GM21360 (cell line): ENCODE results near the gene MAGEA9B.
A peak's percentile ranks its signal among the peaks of the same experiment; 100 is the strongest.
"Not testable (repeated sequence)": the region's sequence is repeated elsewhere in the genome, so short reads cannot be mapped to it uniquely, and the experiment has no call there.

Experiments used
- ATAC-seq: cut with Tn5 transposase; IDR thresholded peaks from one replicate; pipeline ENCODE4 v1.9.1; 2021; ENCODE audit warnings: mild to moderate bottlenecking, moderate library complexity; ENCODE audit not compliant: unreplicated experiment

MAGEA9B gene, protein sequence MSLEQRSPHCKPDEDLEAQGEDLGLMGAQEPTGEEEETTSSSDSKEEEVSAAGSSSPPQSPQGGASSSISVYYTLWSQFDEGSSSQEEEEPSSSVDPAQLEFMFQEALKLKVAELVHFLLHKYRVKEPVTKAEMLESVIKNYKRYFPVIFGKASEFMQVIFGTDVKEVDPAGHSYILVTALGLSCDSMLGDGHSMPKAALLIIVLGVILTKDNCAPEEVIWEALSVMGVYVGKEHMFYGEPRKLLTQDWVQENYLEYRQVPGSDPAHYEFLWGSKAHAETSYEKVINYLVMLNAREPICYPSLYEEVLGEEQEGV

DNA sequence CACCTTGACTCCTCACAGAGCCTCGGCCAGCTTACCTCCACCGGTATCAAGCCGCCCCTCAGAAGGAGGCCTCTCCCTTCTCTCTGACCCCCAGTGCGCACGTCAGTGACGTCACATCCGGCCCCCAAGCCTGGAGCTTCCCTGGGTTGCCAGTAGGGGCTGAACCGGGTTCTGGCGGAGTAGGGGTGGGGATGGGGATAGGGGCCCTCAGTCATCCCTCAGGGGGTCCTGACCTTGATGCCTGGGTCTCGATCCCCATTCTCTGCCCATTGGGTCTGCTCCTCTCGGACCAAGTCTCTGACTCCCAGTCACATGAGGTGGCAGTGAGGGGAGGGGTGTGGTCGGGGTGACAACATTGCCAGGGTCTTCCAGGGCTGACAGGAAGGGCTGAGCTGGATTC is at the start of gene MAGEA9B:
Gene MAGEA9B, minus strand, starts transcription at position 101 of the 400 bp plus-strand sequence. CDS start 4,280 bp downstream, outside the sequence.
- not testable (repeated sequence) for ATAC-seq

DNA sequence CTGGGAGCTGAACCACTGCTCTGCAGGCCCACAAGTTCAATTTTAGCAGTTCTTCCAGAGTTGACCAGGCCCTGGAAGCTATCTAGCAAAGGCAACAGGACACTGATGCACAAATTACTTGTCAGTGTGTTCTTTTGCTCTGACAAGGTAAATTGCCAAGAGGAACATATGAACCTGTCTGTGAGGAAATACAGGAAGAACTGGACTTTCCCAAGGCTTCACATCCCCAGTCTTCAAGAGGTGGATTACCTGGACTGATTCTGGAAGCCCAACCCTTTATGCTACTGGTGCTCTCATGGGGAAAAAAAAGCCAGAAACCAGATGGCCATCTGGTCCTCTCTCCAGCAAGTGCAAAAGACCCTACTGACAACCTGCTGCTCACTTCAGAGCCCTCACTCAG is 46.3 kb upstream of the MAGEA9B start:
- ATAC-seq = no peak

DNA sequence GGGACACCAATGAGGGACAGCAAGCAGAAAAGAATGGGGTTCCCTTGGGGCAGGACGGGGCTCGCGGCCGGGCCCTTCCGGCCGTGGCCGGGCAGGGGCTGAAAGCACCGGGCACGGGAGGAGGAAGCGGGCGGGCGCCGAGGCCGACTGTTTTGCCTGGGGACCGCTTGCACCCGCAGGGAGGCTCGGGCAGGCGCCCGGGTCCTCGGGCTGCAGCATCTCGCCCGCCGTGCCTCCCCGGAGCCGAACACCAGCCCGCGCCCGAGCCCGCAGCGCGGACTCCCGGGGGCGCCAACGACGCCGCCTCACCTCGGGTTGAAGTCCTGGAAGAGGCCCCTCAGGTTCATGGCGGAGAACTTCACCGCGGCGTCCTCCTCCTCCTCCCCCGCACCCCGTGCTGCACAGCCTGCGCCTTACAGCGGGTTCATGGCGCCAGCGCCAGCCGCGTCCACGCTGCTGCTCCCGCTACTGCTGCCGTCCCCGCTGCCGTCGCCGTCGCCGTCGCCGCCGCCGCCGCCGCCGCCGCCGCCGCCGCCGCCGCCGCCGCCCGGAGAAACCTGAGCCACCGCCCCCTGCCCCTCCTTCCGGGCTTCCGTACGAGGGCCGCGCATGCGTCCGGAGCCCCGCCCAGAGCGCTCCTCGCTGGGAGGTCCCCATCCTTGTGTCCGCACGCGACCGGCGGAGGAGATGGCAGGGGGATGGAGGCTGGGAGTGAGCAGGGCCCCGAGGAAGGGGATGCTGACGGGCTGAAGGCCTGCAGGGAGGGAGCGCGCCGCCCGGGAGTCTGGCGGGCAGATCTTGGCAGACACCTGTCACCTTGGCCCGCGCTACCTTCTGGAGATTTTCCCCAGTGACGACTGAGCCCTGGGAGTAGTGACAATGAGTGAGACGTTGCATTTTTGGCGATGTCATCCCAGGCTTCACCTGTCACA is 44.2 kb upstream of the MAGEA9B start, which contains the start of gene TMEM185A:
Gene TMEM185A, minus strand, starts transcription at position 559 of the 932 bp plus-strand sequence. Its CDS starts 212 bp downstream, at position 347.
- ATAC-seq = peak; percentile 88

DNA sequence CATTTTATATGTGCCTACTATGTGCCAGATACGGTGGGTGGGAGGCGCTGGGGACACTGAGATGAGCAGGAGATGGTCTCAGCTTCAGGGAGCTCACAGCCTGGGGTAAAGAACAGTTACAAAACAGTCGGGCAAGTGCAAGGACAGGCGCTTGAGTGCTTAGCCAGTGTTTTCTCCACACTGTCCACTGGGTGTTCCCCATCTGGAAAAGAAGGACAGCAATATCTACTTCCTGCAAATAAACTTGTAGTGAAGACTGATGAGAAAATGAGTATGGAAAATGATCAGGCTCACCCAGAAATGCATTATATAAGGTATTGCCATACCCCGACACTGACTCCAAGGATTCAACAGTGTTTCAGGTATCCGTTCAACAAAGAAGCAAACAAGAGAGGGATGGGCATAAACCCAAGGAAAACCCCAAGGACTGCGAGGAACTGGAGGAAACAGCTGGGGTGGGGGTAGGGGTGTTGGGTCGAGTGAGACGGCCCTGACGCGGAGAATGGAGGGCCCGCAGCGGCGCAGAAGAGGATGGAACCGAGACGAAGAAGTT is 43.5 kb upstream of the MAGEA9B start:
- ATAC-seq = no peak

DNA sequence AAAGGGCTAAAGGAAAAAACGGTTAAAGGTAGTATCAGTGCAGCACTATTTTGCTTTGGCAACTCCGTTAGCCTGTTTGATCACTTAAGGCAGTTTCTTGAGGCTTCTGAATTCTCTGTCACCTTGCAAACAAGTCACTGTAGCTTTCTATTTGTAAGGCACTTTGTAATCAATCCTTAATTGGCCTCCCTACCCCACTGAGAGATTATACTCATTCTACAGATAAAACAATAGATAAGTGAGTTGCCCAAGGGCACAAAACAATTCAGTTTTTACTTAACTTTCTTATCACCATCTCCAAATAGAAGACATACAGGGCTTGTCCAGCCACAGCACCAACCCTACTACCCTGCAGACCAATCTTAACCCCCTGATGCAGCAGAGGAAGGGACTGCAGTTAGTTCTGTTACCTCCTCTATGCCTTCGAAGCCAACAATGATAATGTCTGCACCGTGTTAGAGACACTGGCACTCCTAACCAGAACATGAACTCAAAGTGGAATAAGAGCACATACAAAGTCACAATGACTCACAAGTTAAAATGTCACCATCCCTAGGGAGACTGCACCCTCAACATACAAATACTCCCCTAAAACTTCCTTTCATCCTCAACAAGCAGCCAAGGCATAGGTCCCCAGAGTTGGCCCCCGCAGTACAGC is 42.6 kb upstream of the MAGEA9B start:
- ATAC-seq = no peak

DNA sequence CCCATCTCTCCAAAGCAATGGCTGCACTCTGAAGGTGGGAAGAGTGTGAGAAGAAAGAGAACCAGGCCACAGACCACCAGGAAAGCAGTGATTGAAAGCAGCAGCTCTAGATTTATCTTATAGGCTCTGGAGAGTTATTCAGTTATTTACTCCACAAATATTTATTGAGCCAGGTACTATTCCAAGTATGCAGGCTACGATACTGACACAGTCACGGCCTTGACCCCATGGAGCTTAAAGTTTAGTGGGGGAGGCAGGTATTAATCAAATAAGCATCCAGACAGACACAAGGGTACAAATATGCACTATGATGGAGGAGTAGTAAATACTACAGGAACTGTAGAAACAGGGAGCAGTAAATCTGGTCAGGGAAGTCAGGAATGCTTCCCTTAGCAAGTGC is 41.5 kb upstream of the MAGEA9B start:
- no peak for ATAC-seq

DNA sequence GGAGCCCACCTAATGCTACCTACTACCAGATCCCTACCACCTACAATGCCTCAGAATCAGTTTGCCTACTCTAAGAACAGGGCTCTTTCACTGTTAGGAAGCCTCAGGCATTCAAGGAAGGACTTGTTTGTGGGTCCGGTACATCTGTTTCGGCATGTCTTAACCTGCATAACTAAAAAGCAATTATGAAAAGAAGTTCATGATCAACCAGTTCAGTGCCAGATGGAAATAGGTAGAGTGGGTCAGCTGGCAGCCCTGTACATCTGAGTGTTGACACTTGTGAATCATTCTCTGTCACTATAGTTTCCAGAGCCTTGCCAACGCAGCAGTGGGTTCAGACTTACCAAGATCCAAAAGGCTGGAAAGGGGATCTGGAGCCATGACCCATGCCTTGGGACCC is 41.0 kb upstream of the MAGEA9B start:
- no peak for ATAC-seq

DNA sequence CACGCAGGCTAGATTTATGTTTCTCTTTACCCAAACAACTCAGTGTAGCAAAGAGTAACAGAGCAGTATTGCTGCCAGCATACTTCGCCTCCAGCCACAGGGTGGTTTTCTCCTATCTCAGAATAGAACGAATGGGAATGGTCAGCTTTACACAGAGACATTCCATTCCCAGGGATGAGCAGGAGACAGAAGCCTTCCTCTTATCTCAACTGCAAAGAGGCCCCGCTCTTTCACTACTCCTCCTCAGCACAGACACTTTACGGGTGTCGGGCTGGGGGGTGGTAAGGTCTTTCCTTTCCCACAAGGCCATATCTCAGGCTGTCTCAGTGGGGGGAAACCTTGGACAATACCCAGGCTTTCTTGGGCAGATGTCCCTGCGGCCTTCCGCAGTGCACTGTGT is 39.6 kb upstream of the MAGEA9B start:
- ATAC-seq = not testable (repeated sequence)

DNA sequence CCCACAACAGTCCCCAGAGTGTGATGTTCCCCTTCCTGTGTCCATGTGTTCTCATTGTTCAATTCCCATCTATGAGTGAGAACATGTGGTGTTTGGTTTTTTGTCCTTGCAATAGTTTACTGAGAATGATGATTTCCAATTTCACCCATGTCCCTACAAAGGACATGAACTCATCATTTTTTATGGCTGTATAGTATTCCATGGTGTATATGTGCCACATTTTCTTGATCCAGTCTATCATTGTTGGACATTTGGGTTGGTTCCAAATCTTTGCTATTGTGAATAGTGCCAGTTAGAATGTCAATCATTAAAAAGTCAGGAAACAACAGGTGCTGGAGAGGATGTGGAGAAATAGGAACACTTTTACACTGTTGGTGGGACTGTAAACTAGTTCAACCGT is 32.4 kb upstream of the MAGEA9B start:
- not testable (repeated sequence) for ATAC-seq

DNA sequence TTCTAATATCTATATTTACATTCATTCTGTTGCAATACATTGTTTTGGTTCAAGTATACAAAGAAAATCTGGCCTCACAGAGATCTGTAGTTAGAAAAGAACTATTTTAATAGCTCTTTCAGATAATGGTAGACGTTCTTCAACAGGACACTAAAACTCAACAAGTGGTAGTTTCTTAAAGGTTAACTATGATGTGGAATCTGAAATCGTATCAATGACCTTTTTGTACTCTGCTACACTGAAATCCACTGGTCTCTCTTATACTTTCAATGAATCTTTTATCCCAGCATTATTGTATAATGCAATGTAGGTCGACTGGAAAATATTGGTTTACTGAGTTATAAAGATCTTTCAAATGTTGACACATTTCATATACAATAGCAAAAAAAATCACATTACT is 31.6 kb upstream of the MAGEA9B start:
- no peak for ATAC-seq

DNA sequence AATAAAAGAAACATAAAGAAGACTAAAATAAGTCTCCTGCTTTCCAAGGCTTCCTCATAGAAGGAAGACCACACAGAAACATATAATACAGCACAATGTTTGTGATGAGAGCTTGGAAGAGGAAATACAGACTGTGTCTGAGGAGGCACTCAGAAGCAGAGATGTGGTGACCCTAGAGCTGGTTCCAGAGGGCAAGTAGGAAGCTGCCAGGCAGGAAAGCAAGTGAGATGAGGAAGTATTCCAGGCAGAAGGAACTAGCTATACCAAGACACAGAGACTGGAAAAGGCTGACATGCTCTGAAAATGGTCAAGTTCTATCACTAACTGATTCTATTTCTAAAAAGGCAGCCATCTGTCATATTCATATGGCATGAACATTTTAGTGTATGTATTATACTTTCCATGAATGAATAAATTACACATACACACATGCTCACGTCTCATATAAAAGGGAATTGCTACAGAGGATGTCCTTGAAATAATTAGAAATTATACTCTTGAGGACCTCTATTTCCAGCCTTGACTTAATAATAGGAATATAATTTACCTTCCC is 24.4 kb upstream of the MAGEA9B start:
- no peak for ATAC-seq

DNA sequence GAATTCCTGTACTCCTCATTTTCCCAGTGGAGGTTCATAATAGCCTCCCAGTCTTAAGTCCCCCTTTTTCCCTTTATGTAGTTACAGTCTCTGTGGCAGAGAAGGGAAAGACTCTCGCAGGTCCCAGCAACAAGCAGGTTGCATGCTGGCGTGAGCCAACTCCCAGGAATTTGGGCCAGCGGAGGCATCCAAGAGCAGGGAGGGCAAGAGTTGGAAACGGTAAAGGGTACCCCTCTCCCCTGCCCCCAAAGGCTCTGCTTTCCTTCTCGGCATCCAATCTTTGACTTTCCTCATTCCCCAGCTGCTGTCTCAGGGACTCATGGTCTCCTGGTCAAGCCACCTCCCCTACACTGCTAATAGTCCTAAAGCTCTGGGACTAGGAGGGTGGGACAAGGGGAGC is 23.3 kb upstream of the MAGEA9B start:
- ATAC-seq = no peak

DNA sequence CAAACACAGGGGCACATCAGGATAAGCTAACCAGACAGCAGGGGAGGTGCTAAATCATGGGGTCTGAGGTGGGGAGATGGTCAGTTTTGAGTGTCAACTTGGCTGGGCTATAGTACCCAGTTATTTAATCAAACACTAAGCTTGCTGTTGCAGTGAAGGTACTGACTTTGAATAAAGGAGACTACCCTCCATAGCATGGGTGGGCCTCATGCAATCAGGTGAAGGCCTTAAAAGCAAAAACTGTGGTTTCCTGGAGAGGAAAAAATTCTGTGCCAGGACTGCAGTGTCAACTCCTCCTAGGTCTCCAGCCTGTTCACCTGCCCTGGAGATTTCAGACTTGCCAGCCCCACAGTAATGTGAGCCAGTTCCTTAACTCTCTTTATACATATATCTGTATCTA is 20.4 kb upstream of the MAGEA9B start:
- no peak for ATAC-seq

DNA sequence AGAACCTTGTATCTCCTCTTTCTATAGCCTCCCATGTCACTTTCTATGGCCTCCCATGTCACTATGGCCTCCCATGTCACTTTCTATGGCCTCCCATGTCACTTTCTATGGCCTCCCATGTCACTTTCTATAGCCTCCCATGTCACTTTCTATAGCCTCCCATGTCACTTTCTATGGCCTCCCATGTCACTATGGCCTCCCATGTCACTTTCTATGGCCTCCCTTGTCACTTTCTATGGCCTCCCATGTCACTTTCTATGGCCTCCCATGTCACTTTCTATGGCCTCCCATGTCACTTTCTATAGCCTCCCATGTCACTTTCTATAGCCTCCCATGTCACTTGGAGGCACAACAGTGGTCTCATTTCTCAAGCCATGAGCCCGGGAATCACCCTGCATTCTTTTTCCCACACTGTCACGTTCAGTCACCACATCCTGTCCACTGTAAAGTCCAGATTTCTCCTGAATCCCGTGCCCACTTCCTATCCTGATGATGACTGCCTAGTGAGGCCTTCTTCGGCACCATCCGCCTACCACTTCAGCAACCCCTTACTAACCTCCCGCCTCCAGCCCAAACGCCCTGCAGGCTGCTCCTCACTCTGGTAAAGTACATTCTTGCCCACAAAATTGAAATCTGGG is 18.1 kb upstream of the MAGEA9B start:
- ATAC-seq = not testable (repeated sequence)

DNA sequence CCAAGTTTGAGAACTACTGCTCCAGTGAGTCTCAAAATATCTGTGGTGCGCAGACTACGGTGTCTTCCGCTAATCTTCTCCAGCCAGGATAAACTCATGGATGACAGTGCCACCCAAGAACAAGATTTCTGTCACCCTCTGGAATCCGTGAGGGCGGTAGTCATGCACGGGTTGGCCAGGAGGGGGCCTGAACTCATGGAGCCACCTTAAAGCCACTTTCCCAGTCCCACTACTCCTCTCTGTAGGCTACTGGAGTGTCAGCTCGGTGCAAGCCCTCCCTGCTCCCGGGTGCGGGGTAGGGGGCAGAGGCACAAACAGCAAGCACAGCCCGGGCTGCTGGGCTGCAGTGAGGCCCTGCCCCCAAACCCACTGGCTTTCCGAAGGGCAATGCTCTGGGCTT is 11.3 kb upstream of the MAGEA9B start:
- ATAC-seq = not testable (repeated sequence)

DNA sequence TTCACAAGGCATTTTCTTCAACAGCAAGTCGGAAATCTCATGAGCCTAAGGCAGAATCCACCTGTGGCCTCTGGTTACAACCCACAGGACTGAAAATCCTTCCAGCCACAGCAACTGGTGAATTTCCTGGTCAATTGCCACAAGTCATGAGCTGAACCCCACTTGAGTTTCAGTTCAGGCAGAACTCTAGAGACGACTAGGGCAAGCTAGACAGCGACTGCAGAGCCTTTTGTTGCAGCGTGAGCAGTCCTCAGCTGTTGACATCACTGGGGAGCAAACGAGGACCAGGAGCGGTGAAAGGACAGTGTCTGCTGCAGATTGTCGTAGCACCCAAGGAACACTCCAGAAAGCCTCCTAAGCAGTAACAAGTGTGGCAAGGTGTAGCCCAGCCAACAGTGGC is 8.7 kb upstream of the MAGEA9B start:
- not testable (repeated sequence) for ATAC-seq

DNA sequence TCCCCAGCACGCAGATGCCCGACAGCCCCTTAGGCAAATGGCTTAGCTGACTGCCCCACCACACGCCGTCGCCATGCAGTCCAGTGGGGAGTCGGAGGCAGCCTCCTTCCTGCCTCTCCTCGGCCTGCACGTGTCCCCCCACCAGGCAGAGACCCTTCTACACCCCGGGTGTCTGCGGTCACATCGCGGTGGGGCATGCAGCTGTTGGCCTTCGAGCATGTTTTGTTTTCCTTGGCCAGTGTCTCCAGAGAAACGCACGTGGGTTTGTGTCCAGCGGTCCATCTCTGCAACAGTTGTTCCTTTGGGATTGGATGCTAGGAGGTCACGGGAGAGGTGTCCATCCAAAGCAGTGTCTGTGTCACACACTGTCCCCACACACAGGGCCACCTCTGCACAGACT is 8.0 kb upstream of the MAGEA9B start, which contains the start of gene HSFX2:
Gene HSFX2, minus strand, starts transcription at position 101 of the 400 bp plus-strand sequence. CDS start 614 bp downstream, outside the sequence.
- ATAC-seq = not testable (repeated sequence)

DNA sequence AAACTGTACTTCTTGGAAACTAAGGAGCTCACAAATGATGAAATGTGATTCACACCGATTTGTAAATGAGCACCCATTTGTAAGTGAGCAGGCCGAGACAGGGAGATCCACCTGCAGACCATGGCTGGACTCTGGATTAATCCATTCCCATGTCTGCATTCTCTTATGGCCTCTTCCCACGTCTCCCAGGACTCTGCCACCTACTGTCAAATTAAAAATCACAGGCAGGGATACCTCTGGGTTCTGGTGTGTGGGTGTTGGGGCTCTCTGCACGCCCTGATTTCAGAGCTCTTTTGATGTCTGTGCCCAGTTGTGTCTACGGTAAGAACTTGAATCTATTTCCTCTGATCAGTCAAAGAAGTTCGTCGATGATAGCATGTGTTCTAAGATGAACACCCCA is 3.7 kb upstream of the MAGEA9B start:
- not testable (repeated sequence) for ATAC-seq

DNA sequence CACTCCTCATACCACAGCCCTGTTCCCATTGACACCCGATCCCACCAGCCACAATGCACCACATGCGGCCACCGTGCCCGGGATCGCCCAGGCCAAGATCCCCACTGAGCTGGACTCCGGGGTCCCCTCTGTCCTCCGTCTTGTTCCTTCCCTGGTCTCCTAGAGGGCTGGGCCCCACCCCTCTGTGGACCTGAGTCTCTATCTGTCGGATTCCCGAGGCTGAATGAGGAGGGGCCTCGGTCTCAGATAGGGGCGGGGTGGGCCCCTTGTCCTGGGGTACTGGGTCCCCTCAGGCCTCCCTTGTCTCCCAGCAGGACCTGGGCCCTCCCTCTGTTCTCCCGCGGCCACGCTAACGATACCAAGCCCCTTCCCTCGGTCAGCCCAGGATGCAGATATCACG is 1.6 kb downstream of the MAGEA9B start:
- not testable (repeated sequence) for ATAC-seq

DNA sequence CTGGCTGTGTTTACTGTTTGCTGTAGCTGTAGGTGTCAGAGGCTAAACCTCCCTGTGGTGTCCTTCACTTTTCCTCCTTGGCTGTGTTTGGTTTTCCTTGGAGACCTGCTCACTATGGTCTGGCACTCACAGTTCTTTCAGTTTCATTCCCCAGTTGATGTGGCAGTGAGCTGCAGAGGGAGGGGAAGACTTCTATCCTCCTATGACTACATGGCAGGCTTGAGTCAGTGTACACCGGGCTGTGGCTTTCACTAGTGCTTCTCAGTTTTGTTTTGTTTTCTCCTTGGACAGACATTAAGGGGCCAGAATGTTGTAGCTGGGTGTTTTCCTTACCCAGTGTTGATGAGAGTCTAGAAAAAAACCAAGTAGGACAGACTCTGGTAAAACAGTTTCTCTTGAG is 13.8 kb downstream of the MAGEA9B start:
- ATAC-seq = peak; percentile 100
